Esophagus squamous epithelium (tissue), 5 donors: ENCODE measurements around the gene ZSCAN1. TPM values are rescaled to one million over a fixed set of nuclear protein-coding genes. Genes with fewer than 3 reads are reported as not detected.
A peak's percentile ranks its signal among the peaks of the same experiment; 100 is the strongest.

Source experiments
- DNase-seq: peaks from one replicate; lab custom pipeline; 2025; lab: John Stamatoyannopoulos, UW
- H3K27ac ChIP-seq, 4 donors: fragments of 200-600 bp; sonication (generic); one replicate each; pipeline ENCODE4 v1.5.1; 2016 to 2019; ENCODE audit warnings: mild to moderate bottlenecking in 1 of 4
- H3K27me3 ChIP-seq, 4 donors: fragments of 200-600 bp; sonication (generic); 1 replicate in 3 of 4; 2 replicates in 1 of 4; pipeline versions ENCODE4 v1.5.1 to v1.6.0; 2017 to 2021; ENCODE audit warnings: antibody characterized with exemption in 1 of 4
- H3K36me3 ChIP-seq, 3 donors: fragments of 200-600 bp; sonication (generic); one replicate each; pipeline ENCODE4 v1.5.1; 2016 to 2019
- H3K4me1 ChIP-seq, 3 donors: fragments of 200-600 bp; sonication (generic); one replicate each; pipeline ENCODE4 v1.5.1; 2017 to 2019
- H3K4me3 ChIP-seq, 4 donors: fragments of 200-600 bp; sonication (generic); 1 replicate in 3 of 4; 2 replicates in 1 of 4; pipeline ENCODE4 v1.5.1; 2016 to 2019; ENCODE audit warnings: mild to moderate bottlenecking in 2 of 4, moderate library complexity in 1 of 4
- H3K9me3 ChIP-seq, 3 donors: fragments of 200-600 bp; sonication (generic); one replicate each; pipeline ENCODE4 v1.5.1; 2016 to 2019
- POLR2A ChIP-seq, 4 donors: fragments of 450-650 bp; IDR thresholded peaks; one replicate each; pipeline ENCODE4 v1.6.1; 2017; ENCODE audit warnings: antibody characterized with exemption in 4 of 4, mild to moderate bottlenecking in 4 of 4, moderate library complexity in 3 of 4
- WGBS, 2 donors: methylation state at CpG; one replicate each; pipeline ENCODE4 v1.1.5; 2018; 5-methylcytosine and 5-hydroxymethylcytosine counted together
- intact Hi-C: fragments of 100-400 bp; cut with DNase I; formaldehyde crosslinking; loops from one replicate; pipeline ENCODE4 v1.15.0; 2022
- total RNA-seq, 4 donors: library from RNA; depleted of rRNA; stranded (reverse); fragments of >200 nt; gene quantifications; one replicate each; pipeline ENCODE4 v1.1.0, GENCODE V29; 2016
- TF ChIP-seq, protein P1 (sequence below), 6 experiments: fragments of 450-650 bp in 4 of 6; fragments of 200-600 bp in 2 of 6; sonication (generic) in 2 of 6; IDR thresholded peaks; one replicate each; pipeline ENCODE4 v1.5.1; 2016 to 2019; ENCODE audit warnings: antibody characterized with exemption in 6 of 6, mild to moderate bottlenecking in 4 of 6, moderate library complexity in 4 of 6
- donor health status: DM: yes; HTN: yes; CAD: no.

The ZSCAN1 gene
- total RNA-seq, 4 donors from 2014 or later = 0.48 TPM; not detected in 3

DNA sequence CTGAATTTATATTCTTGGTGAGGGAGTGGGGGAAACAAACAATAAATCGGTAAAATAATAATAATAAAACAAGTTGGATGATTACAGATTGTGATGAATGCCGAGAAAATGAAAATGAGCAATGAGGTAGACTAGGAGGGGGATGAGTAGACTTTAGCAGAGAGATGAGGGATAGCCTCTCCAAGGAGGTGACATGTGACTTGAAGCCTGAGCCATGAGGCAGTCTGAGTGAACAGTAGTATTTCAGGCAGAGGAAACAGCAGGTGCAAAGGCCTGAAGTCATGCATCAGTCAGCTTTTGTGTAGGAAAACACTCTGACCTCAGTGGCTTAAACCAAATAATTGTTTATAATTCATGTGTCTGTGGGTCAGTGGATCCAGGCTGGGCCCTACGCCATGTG is 29.9 kb downstream of the ZSCAN1 start:
- Histone ChIP-seq H3K36me3 (peaks cover 0 to 68% (median 0%) of the 10 kb centered on the region in 3 donors), H3K27me3 (no peaks in the 10 kb centered on the region), H3K27ac (no peak overlapping the region), H3K4me1 (peaks cover 0 to 13% (median 4%) of the 10 kb centered on the region in 3 donors), H3K9me3 (peaks cover 0 to 74% (median 49%) of the 10 kb centered on the region in 3 donors), H3K4me3 (no peak overlapping the region)
- WGBS, 2 donors = 88 to 94% methylated on average over 3 of the region's 3 CpGs
- TF ChIP-seq, protein P1, sequence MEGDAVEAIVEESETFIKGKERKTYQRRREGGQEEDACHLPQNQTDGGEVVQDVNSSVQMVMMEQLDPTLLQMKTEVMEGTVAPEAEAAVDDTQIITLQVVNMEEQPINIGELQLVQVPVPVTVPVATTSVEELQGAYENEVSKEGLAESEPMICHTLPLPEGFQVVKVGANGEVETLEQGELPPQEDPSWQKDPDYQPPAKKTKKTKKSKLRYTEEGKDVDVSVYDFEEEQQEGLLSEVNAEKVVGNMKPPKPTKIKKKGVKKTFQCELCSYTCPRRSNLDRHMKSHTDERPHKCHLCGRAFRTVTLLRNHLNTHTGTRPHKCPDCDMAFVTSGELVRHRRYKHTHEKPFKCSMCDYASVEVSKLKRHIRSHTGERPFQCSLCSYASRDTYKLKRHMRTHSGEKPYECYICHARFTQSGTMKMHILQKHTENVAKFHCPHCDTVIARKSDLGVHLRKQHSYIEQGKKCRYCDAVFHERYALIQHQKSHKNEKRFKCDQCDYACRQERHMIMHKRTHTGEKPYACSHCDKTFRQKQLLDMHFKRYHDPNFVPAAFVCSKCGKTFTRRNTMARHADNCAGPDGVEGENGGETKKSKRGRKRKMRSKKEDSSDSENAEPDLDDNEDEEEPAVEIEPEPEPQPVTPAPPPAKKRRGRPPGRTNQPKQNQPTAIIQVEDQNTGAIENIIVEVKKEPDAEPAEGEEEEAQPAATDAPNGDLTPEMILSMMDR (IDR thresholded peaks at IDR 0.05) = no peak
- no peak for TF ChIP-seq POLR2A (IDR thresholded peaks at IDR 0.05)
- DNase-seq = no peak
- intact Hi-C loops = no loop called here

DNA sequence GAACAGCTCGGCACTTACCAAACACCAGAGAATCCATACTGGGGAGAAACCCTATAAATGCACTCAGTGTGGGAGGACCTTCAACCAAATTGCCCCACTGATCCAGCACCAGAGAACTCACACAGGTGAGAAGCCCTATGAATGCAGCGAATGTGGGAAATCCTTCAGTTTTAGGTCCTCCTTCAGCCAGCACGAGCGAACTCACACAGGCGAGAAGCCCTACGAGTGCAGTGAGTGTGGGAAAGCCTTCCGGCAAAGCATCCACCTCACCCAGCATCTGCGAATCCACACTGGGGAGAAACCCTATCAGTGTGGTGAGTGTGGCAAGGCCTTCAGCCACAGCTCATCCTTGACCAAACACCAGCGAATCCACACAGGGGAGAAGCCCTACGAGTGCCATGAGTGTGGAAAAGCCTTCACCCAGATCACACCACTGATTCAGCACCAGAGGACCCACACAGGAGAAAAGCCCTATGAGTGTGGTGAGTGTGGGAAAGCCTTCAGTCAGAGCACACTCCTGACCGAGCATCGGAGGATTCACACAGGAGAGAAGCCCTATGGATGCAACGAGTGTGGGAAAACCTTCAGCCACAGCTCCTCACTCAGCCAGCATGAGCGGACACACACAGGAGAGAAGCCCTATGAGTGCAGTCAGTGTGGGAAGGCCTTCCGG is 33.6 kb downstream of the ZSCAN1 start:
- no peak for DNase-seq
- TF ChIP-seq POLR2A (IDR thresholded peaks at IDR 0.05) = no peak
- TF ChIP-seq, protein P1 (IDR thresholded peaks at IDR 0.05) = no peak
- H3K27me3 ChIP-seq = no peaks in the 10 kb centered on the region
- intact Hi-C loops = no loop called here
- peak overlapping the region in 1 of 4 donors; percentile 10 for H3K4me3 ChIP-seq
- H3K27ac ChIP-seq = no peak overlapping the region
- no peaks in the 10 kb centered on the region for H3K4me1 ChIP-seq
- peaks cover 0 to 94% (median 77%) of the 10 kb centered on the region in 3 donors for H3K9me3 ChIP-seq
- 88 to 92% methylated on average over 9 of the region's 15 CpGs for WGBS, 2 donors
- H3K36me3 ChIP-seq = peaks cover 0 to 61% (median 0%) of the 10 kb centered on the region in 3 donors

DNA sequence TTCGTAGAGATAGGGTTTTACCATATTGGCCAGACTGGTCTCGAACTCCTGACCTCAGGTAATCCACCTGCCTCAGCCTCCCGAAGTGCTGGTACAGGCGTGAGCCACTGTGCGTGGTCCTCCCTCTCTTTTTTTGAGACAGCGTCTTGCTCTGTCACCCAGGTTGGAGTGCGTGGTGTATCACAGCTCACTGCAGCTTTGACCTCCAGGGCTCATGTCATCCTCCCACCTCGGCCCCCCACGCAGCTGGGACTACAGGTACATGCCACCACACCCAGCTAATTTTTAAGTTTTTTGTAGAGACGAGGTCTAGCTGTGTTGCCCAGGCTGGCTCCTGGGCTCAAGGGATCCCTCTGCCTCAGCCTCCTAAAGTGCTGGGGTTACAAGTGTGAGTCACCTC is 46.0 kb downstream of the ZSCAN1 start:
- TF ChIP-seq, protein P1 (IDR thresholded peaks at IDR 0.05) = no peak
- TF ChIP-seq POLR2A (IDR thresholded peaks at IDR 0.05) = no peak
- H3K27ac ChIP-seq = no peak overlapping the region
- H3K4me3 ChIP-seq = no peak overlapping the region
- H3K4me1 ChIP-seq = no peaks in the 10 kb centered on the region
- no peaks in the 10 kb centered on the region for H3K27me3 ChIP-seq
- no peak for DNase-seq
- WGBS, 2 donors = 78 to 86% methylated on average over 10 of the region's 10 CpGs
- peaks cover 3 to 88% (median 45%) of the 10 kb centered on the region in 3 donors for H3K9me3 ChIP-seq
- peaks cover 3 to 21% (median 4%) of the 10 kb centered on the region in 3 donors for H3K36me3 ChIP-seq
- intact Hi-C loops = no loop called here

DNA sequence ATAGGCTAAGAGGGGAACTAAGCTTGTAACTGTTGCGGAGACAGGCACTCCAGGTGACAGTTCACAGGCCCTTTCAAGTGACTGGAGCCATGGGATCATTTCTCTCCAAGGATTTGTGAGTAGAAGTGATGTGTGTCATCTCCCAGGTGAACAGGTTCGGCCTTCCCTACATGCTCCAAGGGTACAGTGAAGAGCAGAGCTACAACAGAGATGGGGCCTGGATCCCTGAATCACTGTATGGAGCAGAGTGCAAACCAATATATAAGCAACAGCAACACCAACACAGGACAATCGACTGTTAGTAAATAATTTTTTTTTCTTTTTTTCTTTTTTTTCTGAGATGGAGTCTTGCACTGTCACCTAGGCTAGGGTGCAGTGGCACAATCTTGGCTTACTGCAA is 49.2 kb downstream of the ZSCAN1 start:
- no peaks in the 10 kb centered on the region for H3K4me1 ChIP-seq
- no peak overlapping the region for H3K4me3 ChIP-seq
- intact Hi-C loops = no loop called here
- H3K9me3 ChIP-seq = peaks cover 3 to 93% (median 58%) of the 10 kb centered on the region in 3 donors
- H3K27ac ChIP-seq = no peak overlapping the region
- H3K36me3 ChIP-seq = peaks cover 14 to 53% (median 14%) of the 10 kb centered on the region in 3 donors
- 89 to 93% methylated on average over 3 of the region's 3 CpGs for WGBS, 2 donors
- no peak for DNase-seq
- no peak for TF ChIP-seq POLR2A (IDR thresholded peaks at IDR 0.05)
- H3K27me3 ChIP-seq = no peaks in the 10 kb centered on the region

DNA sequence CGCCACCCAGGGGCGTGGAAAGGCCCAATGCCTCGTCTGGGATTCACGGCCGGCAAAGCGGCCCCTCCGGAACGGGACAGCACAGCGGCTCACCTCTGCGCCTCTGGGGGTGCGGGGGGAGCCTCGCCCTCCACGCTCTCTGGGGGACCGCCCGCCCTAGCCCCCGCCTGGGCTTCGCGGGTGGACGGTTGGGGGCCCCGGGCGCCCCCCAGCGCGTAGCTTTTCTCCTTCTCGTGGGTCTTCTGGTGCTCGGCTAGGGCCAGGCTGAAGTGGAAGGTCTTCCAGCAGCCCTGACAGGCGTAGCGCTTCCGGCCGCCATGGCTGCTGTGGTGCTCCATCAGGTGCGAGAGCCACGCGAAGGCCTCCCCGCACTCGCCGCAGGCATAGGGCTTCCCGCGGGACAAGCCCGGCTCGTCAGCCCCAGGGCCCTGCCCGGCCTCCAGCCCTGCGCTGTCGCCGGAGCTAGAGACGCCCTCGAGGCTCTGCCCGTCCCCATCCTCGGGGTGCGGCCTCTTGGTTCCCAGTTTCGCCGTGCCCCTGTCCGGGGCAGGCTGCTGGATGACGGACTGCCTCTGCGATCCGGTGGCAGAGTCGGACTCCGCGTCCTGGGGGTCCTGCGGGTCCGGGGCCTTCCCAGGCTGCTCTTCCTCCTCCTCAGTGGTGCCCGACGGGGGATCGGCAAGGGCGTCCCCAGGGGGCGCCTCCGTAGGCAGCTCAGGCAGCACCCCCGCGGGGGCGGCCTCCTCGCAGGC is 50.9 kb downstream of the ZSCAN1 start:
- WGBS, 2 donors = 94% methylated on average over 7 of the region's 69 CpGs; no CpG with 5 or more reads in 1 of the 2 donors
- H3K4me3 ChIP-seq = peak overlapping the region in 1 of 4 donors; percentile 6
- no peaks in the 10 kb centered on the region for H3K27me3 ChIP-seq
- H3K27ac ChIP-seq = no peak overlapping the region
- H3K36me3 ChIP-seq = peaks cover 14 to 65% (median 14%) of the 10 kb centered on the region in 3 donors
- DNase-seq = no peak
- H3K9me3 ChIP-seq = peaks cover 3 to 96% (median 66%) of the 10 kb centered on the region in 3 donors
- no peaks in the 10 kb centered on the region for H3K4me1 ChIP-seq
- TF ChIP-seq POLR2A (IDR thresholded peaks at IDR 0.05) = no peak
- TF ChIP-seq, protein P1 (IDR thresholded peaks at IDR 0.05) = no peak
- intact Hi-C loops = no loop called here
